Heart right ventricle (tissue), 16 donors: ENCODE measurements around the gene LRP5. TPM values are rescaled to one million over a fixed set of nuclear protein-coding genes. Genes with fewer than 3 reads are reported as not detected.

Experiments
- ATAC-seq, 8 donors: fragments of 200-7000 bp; cut with Tn5 transposase; one replicate each; pipeline ENCODE4 v1.9.1; 2020; ENCODE audit warnings: mild to moderate bottlenecking in 8 of 8, moderate library complexity in 8 of 8, moderate number of reproducible peaks in 1 of 8
- DNase-seq, 2 donors: peaks; one replicate each; pipeline ENCODE4 v3.0.0-alpha.2; 2020
- H3K27ac ChIP-seq, 10 donors: fragments of 200-600 bp; sonication (generic) in 2 of 10; one replicate each; pipeline versions ENCODE4 v1.5.0 to v1.8.0; 2020 to 2022; ENCODE audit warnings: mild to moderate bottlenecking in 3 of 10
- H3K27me3 ChIP-seq, 7 donors: fragments of 200-600 bp; one replicate each; pipeline ENCODE4 v1.8.0; 2021 to 2022; ENCODE audit warnings: mild to moderate bottlenecking in 2 of 7
- H3K36me3 ChIP-seq, 9 donors: fragments of 200-600 bp; sonication (generic) in 1 of 9; one replicate each; pipeline versions ENCODE4 v1.5.0 to v1.8.0; 2020 to 2022; ENCODE audit warnings: mild to moderate bottlenecking in 2 of 9
- H3K4me1 ChIP-seq, 9 donors: fragments of 200-600 bp; sonication (generic) in 1 of 9; one replicate each; pipeline versions ENCODE4 v1.5.0 to v1.8.0; 2020 to 2022; ENCODE audit warnings: mild to moderate bottlenecking in 4 of 9
- H3K4me3 ChIP-seq, 10 donors: fragments of 200-600 bp; sonication (generic) in 2 of 10; one replicate each; pipeline versions ENCODE4 v1.5.0 to v1.8.0; 2020 to 2022; ENCODE audit warnings: mild to moderate bottlenecking in 7 of 10, moderate library complexity in 2 of 10
- H3K9me3 ChIP-seq, 11 donors: fragments of 200-600 bp in 10 of 11; sonication (generic) in 2 of 11; one replicate each; pipeline versions ENCODE4 v1.5.0 to v1.8.0; 2013 to 2022; ENCODE audit warnings: mild to moderate bottlenecking in 2 of 11, control low read depth in 1 of 11, moderate library complexity in 1 of 11
- WGBS, 2 donors: extraction: QIAGEN DNeasy Blood & Tissue Kit; methylation state at CpG; one replicate each; pipeline ENCODE4 v1.1.7; 2013; ENCODE audit warnings: inconsistent platforms in 1 of 2; 5-methylcytosine and 5-hydroxymethylcytosine counted together
- intact Hi-C, 10 donors: fragments of 100-400 bp; cut with DNase I; formaldehyde crosslinking; loops; one replicate each; pipeline versions ENCODE4 v1.11.1 to v1.14.2; 2022
- polyA plus RNA-seq, 2 donors: library from polyadenylated mRNA; stranded (reverse); fragments of 200-250 nt; gene quantifications; one replicate each; pipeline ENCODE4 v1.2.3, GENCODE V29; 2013
- total RNA-seq, 10 donors: library from RNA; stranded (reverse); fragmentation: NEBNext Ultra II Directional in 3 of 10; extraction: Animal tissue kit (Norgen Biotek cat#: 25700) in 3 of 10; gene quantifications; one replicate each; pipeline versions ENCODE4 v1.2.1 to v1.2.4, GENCODE V29; 2021 to 2023
- TF ChIP-seq, protein P1 (sequence below), 9 donors: fragments of 200-600 bp; sonication (generic) in 2 of 9; IDR thresholded peaks; one replicate each; pipeline versions ENCODE4 v1.5.0 to v1.8.0; 2021 to 2022; ENCODE audit warnings: antibody characterized with exemption in 9 of 9, mild to moderate bottlenecking in 5 of 9, moderate library complexity in 1 of 9
- donor health status: Arrhythmogenic right ventricular cardiomyopathy.
- donor health status: ischemic (EF 13 %, LVEDD 7.1; RV severe dilation, severe dysfunction).
- donor health status: healthy with polysubstance abuse.
- donor health status: DM: no; HTN: yes; CAD: no.
- donor health status: DM: no; HTN: no; CAD: no.
- donor health status: ischemic (EF 25% LVEDD 6.9; RV normal size, moderate dysfunction).
- donor health status: ischemic (EF 25% LVEDD 5.7; RV mildly dilated, moderate dysfunction).
- donor health status: healthy.
- donor health status: DM: yes; HTN: yes; CAD: no.
- donor health status: Ischemic cardiomyopathy.
- donor health status: ischemic (EF 35%, LVEDD 5.7; RV mildly dilated, moderate dysfunction).
- donor health status: nonischemic (EF 11% LVEDD 7.7; RV severe dilation, severe dysfunction).
- donor health status: DM: yes; HTN: yes; CAD: no.
- donor health status: PGD.
- donor health status: ischemic (EF 29% LVEDD 5.4; RV normal size, mild dysfunction).
- donor health status: nonischemic (EF 23%, LVEDD 6.1; RV moderate dilation, normal function).

The LRP5 gene
- total and polyA plus RNA-seq, 12 donors: 23.2 to 73.3 (median 46.3) TPM

DNA sequence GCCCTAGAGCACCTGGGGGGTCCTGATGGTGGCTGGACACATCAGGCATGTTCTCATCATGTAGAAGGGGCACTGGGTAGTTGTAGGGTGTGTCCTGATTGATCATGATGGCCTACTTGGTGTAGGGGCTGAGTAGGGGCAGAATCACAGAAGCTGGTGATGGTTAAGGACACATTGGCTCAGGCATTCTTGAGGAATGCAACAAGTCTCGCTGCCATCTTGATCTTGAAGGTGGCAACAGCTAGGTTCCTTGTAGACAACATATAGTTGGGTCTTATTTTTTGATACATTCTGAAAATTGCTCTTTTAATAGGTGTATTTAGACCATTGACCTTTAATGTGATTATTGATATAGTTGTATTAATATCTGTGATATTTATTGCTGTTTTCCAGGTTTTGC lies 176.2 kb downstream of the LRP5 start:
- Histone ChIP-seq H3K4me3 (no peak overlapping the region), H3K36me3 (peaks cover 0 to 4% (median 0%) of the 10 kb centered on the region in 9 donors), H3K27me3 (no peaks in the 10 kb centered on the region), H3K9me3 (peaks cover 0 to 26% (median 0%) of the 10 kb centered on the region in 11 donors), H3K4me1 (peaks cover 0 to 51% (median 27%) of the 10 kb centered on the region in 9 donors), H3K27ac (no peak overlapping the region)
- ATAC-seq (no peak), DNase-seq (no peak)
- intact Hi-C loops: no loop called here
- 89 to 100% methylated on average over 1 of the region's 1 CpG for WGBS, 2 donors
- TF ChIP-seq, protein P1, sequence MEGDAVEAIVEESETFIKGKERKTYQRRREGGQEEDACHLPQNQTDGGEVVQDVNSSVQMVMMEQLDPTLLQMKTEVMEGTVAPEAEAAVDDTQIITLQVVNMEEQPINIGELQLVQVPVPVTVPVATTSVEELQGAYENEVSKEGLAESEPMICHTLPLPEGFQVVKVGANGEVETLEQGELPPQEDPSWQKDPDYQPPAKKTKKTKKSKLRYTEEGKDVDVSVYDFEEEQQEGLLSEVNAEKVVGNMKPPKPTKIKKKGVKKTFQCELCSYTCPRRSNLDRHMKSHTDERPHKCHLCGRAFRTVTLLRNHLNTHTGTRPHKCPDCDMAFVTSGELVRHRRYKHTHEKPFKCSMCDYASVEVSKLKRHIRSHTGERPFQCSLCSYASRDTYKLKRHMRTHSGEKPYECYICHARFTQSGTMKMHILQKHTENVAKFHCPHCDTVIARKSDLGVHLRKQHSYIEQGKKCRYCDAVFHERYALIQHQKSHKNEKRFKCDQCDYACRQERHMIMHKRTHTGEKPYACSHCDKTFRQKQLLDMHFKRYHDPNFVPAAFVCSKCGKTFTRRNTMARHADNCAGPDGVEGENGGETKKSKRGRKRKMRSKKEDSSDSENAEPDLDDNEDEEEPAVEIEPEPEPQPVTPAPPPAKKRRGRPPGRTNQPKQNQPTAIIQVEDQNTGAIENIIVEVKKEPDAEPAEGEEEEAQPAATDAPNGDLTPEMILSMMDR (IDR thresholded peaks at IDR 0.05): no peak

- TF ChIP-seq, protein P1 (IDR thresholded peaks at IDR 0.05): no peak
- H3K27me3 ChIP-seq: no peaks in the 10 kb centered on the region
- intact Hi-C loops: no loop called here
- peaks cover 0 to 4% (median 0%) of the 10 kb centered on the region in 9 donors for H3K36me3 ChIP-seq
- DNase-seq: no peak
- no peak overlapping the region for H3K27ac ChIP-seq
- H3K9me3 ChIP-seq: no peaks in the 10 kb centered on the region
- ATAC-seq: no peak
- peaks cover 5 to 68% (median 48%) of the 10 kb centered on the region in 9 donors for H3K4me1 ChIP-seq
- WGBS, 2 donors: 70 to 72% methylated on average over 3 of the region's 3 CpGs
- H3K4me3 ChIP-seq: no peak overlapping the region
Measured at GRCh38 chr11:68495220-68495729, 182.9 kb downstream of the LRP5 start.

GRCh38 chr11:68495872-68496271 lies 183.5 kb downstream of the LRP5 start:
- Histone ChIP-seq H3K27ac (no peak overlapping the region), H3K4me3 (no peak overlapping the region), H3K27me3 (no peaks in the 10 kb centered on the region), H3K36me3 (peaks cover 0 to 4% (median 0%) of the 10 kb centered on the region in 9 donors), H3K4me1 (peaks cover 5 to 68% (median 48%) of the 10 kb centered on the region in 9 donors), H3K9me3 (no peaks in the 10 kb centered on the region)
- intact Hi-C loops: no loop called here
- no peak for DNase-seq
- TF ChIP-seq, protein P1 (IDR thresholded peaks at IDR 0.05): no peak
- 85 to 86% methylated on average over 3 of the region's 3 CpGs for WGBS, 2 donors
- no peak for ATAC-seq

DNA sequence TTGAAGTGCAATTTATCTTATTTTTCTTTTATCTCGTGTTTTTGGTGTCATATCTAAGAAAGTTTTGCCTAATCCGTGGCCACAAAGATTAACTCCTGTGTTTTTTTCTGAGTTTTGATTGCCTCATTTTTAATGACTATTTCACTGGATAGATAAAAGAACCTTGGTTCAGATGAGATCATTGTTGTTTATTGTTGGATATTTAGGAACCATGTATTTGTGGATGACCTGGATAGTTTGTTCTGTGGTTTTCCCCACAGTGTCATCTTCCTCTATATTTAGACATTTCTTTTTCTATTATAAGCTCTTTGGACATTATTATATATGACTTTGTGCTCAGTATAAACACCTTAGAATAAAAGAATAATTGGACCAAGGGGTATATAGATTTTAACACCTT lies 185.4 kb downstream of the LRP5 start:
- Histone ChIP-seq H3K27me3 (no peaks in the 10 kb centered on the region), H3K36me3 (no peaks in the 10 kb centered on the region), H3K27ac (peak overlapping the region in 2 of 10 donors; percentile 6 to 26), H3K9me3 (no peaks in the 10 kb centered on the region), H3K4me1 (peaks cover 9 to 77% (median 62%) of the 10 kb centered on the region in 9 donors), H3K4me3 (no peak overlapping the region)
- TF ChIP-seq, protein P1 (IDR thresholded peaks at IDR 0.05): no peak
- DNase-seq: no peak
- intact Hi-C loops: no loop called here
- no peak for ATAC-seq
- 57 to 58% methylated on average over 2 of the region's 2 CpGs for WGBS, 2 donors
